K562 (cell line): ENCODE measurements around the gene CPED1. TPM values are rescaled to one million over a fixed set of nuclear protein-coding genes. Genes with fewer than 3 reads are reported as not detected.

Experiments
- BCOR ChIP-seq: fragments of 450-650 bp; IDR thresholded peaks from 2 replicates; pipeline ENCODE4 v1.6.1; 2016
- CBFB ChIP-seq: sonication (generic); formaldehyde crosslinking; IDR thresholded peaks from 2 replicates; pipeline ENCODE4 v1.4.0; 2020; ENCODE audit warnings: mild to moderate bottlenecking, missing genetic modification reagents
- E2F1 ChIP-seq: sonication (generic); formaldehyde crosslinking; IDR thresholded peaks from 2 replicates; pipeline ENCODE4 v1.8.1; 2023; ENCODE audit warnings: mild to moderate bottlenecking, missing genetic modification reagents, moderate library complexity
- ELF1 ChIP-seq: fragments of 200-800 bp; sonication (Bioruptor generic); IDR thresholded peaks from 2 replicates; pipeline ENCODE4 v1.6.1; 2016; ENCODE audit warnings: missing genetic modification characterization, missing compliant biosample characterization
- ELF2 ChIP-seq: fragments of 250-450 bp; sonication (Bioruptor Pico); IDR thresholded peaks from 2 replicates; pipeline ENCODE4 v1.5.0; 2021; ENCODE audit warnings: mild to moderate bottlenecking
- ETV5 ChIP-seq: sonication (generic); formaldehyde crosslinking; IDR thresholded peaks from 2 replicates; pipeline ENCODE4 v1.4.0; 2020; ENCODE audit warnings: low read depth, mild to moderate bottlenecking, missing genetic modification reagents
- FOS ChIP-seq: IDR thresholded peaks from 3 replicates; pipeline ENCODE4 v1.6.1; 2011; ENCODE audit not compliant: insufficient read length; ENCODE audit errors: extremely low read depth
- GATAD2A ChIP-seq: fragments of 450-650 bp; IDR thresholded peaks from 2 replicates; pipeline ENCODE4 v1.6.1; 2017
- HLTF ChIP-seq: fragments of 450-650 bp; IDR thresholded peaks from 2 replicates; pipeline ENCODE4 v1.6.1; 2016
- HMGXB4 ChIP-seq: sonication (generic); formaldehyde crosslinking; IDR thresholded peaks from 2 replicates; pipeline ENCODE4 v1.8.1; 2023; ENCODE audit warnings: mild to moderate bottlenecking, missing genetic modification reagents
- HOMEZ ChIP-seq: fragments of 250-450 bp; sonication (Bioruptor Pico); IDR thresholded peaks from 2 replicates; pipeline ENCODE4 v1.4.0; 2020; ENCODE audit warnings: mild to moderate bottlenecking, moderate library complexity
- ILF3 ChIP-seq: fragments of 450-650 bp; IDR thresholded peaks from 2 replicates; pipeline ENCODE4 v1.6.1; 2018; ENCODE audit warnings: antibody characterized with exemption, mild to moderate bottlenecking, moderate library complexity, borderline replicate concordance
- MCM2 ChIP-seq: fragments of 450-650 bp; IDR thresholded peaks from 2 replicates; pipeline ENCODE4 v1.6.1; 2017; ENCODE audit warnings: low read depth, mild to moderate bottlenecking
- NBN ChIP-seq: fragments of 450-650 bp; IDR thresholded peaks from 2 replicates; pipeline ENCODE4 v1.6.1; 2016; ENCODE audit warnings: low read depth, mild to moderate bottlenecking
- PCBP1 ChIP-seq: fragments of 200-400 bp; formaldehyde crosslinking; IDR thresholded peaks from 2 replicates; pipeline ENCODE4 v1.6.1; 2018; ENCODE audit warnings: mild to moderate bottlenecking, low read depth, low read length; ENCODE audit not compliant: poor library complexity, severe bottlenecking
- SMAD3 ChIP-seq: fragments of 450-650 bp; formaldehyde crosslinking; conservative IDR thresholded peaks from 2 replicates; pipeline ENCODE4 v1.4.0; 2020; ENCODE audit warnings: mild to moderate bottlenecking
- SMARCA5 ChIP-seq: fragments of 450-650 bp; IDR thresholded peaks from 2 replicates; pipeline ENCODE4 v1.6.1; 2016
- SOX6 ChIP-seq: fragments of 450-650 bp; IDR thresholded peaks from 2 replicates; pipeline ENCODE4 v1.6.1; 2014; ENCODE audit warnings: mild to moderate bottlenecking
- TAF7 ChIP-seq: fragments of 450-650 bp; IDR thresholded peaks from 2 replicates; pipeline ENCODE4 v1.6.1; 2016; ENCODE audit warnings: missing genetic modification characterization, missing compliant biosample characterization
- TCF15 ChIP-seq: fragments of 250-450 bp; sonication (Bioruptor Pico); IDR thresholded peaks from 2 replicates; pipeline ENCODE4 v1.8.0; 2022; ENCODE audit warnings: moderate library complexity, mild to moderate bottlenecking, inconsistent platforms
- TEAD4 ChIP-seq, 2 experiments: sonication (generic) in 1 of 2; formaldehyde crosslinking in 1 of 2; IDR thresholded peaks; 2 replicates each; pipeline versions ENCODE4 v1.6.1 to v1.8.0; 2012 to 2022; ENCODE audit warnings: borderline replicate concordance in 1 of 2, inconsistent platforms in 1 of 2, low read length in 1 of 2, mild to moderate bottlenecking in 1 of 2, missing genetic modification reagents in 1 of 2
- ZC3H4 ChIP-seq: sonication (generic); formaldehyde crosslinking; IDR thresholded peaks from 2 replicates; pipeline ENCODE4 v1.9.0; 2021; ENCODE audit warnings: missing genetic modification reagents, borderline replicate concordance
- ZNF239 ChIP-seq: fragments of 250-450 bp; sonication (Bioruptor Pico); IDR thresholded peaks from 2 replicates; pipeline ENCODE4 v1.4.0; 2020; ENCODE audit warnings: mild to moderate bottlenecking
- ZNF583 ChIP-seq: fragments of 250-450 bp; sonication (Bioruptor Pico); IDR thresholded peaks from 2 replicates; pipeline ENCODE4 v1.4.0; 2020
- polyA plus RNA-seq, 8 experiments: library from polyadenylated mRNA; depleted of rRNA in 4 of 8; stranded (reverse) in 5 of 8; unstranded in 3 of 8; fragments of >200 nt; fragmentation: Nextera tagmentation in 2 of 8; fragmentation: Illumina TruSeq in 1 of 8; extraction: Ambion mirVana in 2 of 8; extraction: Trizol in 1 of 8; gene quantifications; 2 replicates each; pipeline versions ENCODE4 v1.2.1 to v1.2.3, GENCODE V29; 2011 to 2014; ENCODE audit warnings: inconsistent platforms in 1 of 8, missing spikeins in 1 of 8
- total RNA-seq, 7 experiments: library from RNA; depleted of rRNA in 6 of 7; stranded (reverse); fragments of >200 nt in 6 of 7; fragmentation: Illumina TruSeq in 2 of 7; extraction: Trizol in 2 of 7; gene quantifications; 2 replicates each; pipeline versions ENCODE4 v1.2.1 to v1.2.3, GENCODE V29; 2011 to 2021; ENCODE audit warnings: low replicate concordance in 1 of 7

Gene CPED1
- total and polyA plus RNA-seq, 9 of the 15 experiments (the other 6 are each of a cell fraction or from before 2014, with no cell fraction given), result 195 to 393 (median 290) TPM

DNA sequence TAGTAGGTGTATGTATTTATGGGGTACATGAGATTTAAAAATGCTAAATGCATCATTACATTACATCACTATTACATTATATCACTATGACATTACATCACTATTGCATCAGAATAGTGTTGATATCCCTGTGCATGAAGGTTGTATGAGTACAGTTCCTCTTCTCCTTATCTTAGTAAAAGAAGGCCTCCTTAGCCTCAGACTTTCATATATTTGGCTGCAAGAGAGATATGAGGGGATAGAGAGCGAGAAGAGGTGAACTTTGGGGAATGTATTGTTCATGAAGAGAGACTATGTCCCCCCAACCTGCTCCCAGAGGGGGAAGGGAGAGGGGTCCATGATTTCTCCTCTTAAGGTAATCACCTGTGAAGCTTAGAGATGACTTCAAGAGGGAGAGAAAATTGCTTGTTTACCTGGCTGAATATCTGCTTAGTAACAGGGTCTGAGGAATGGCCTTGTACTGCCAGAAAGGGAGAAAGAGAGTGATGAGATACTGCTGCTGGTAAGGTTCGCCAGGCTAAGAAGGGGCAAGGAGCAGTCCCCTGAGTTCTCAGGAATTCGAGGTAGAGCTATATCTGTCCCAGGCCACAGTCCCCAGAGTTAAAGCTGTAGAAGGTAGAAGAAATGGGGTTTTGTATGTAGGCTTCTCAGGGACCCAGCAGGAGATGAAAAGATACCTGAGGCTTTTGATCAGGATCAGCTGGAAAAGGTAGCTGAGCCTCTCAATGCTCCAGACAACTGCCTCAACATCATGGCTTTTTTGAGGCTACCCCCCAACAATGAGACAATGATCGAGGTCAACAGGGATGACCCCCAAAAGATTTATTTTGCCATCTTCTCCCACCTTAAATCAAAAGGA lies 171.9 kb downstream of the CPED1 start (continued):
- TF ChIP-seq FOS, result no peak
- TF ChIP-seq SOX6, result peak; percentile 79
- no peak for TF ChIP-seq BCOR
- TF ChIP-seq MCM2, result no peak
- no peak for TF ChIP-seq TEAD4 (IDR thresholded peaks at IDR 0.05; ENCODE audit: low read length)
- TF ChIP-seq TEAD4 (CRISPR knock-in tag; IDR thresholded peaks at IDR 0.05; ENCODE audit: borderline replicate concordance), result no peak
- TF ChIP-seq SMARCA5, result no peak; the same call in 1 of the 2 replicates
- peak; percentile 45; the same call in 1 of the 2 replicates for TF ChIP-seq ELF2 (CRISPR knock-in tag)
- TF ChIP-seq TAF7 (tag), result peak; percentile 70; the same call in 1 of the 2 replicates
- no peak for TF ChIP-seq E2F1 (CRISPR knock-in tag)
- peak; percentile 93 for TF ChIP-seq SMAD3
- TF ChIP-seq ILF3, result no peak
- TF ChIP-seq HLTF, result no peak
- TF ChIP-seq ZC3H4 (CRISPR knock-in tag), result no peak
- peak; percentile 74; the same call in 1 of the 2 replicates for TF ChIP-seq TCF15 (CRISPR knock-in tag)
- TF ChIP-seq ZNF583 (CRISPR knock-in tag), result peak; percentile 57
- TF ChIP-seq ETV5, result no peak
- no peak for TF ChIP-seq HMGXB4 (CRISPR knock-in tag)
- no peak; the same call in 1 of the 2 replicates for TF ChIP-seq GATAD2A
- TF ChIP-seq CBFB, result no peak; the same call in 1 of the 2 replicates
- TF ChIP-seq ZNF239, result peak; percentile 81
- no peak for TF ChIP-seq PCBP1
- no peak for TF ChIP-seq HOMEZ
- peak; percentile 94 for TF ChIP-seq NBN
- no peak for TF ChIP-seq ELF1 (tag)
